ENCODE data around the gene KCNG3. TPM values are rescaled to one million over a fixed set of nuclear protein-coding genes. Genes with fewer than 3 reads are reported as not detected.

The KCNG3 gene, protein sequence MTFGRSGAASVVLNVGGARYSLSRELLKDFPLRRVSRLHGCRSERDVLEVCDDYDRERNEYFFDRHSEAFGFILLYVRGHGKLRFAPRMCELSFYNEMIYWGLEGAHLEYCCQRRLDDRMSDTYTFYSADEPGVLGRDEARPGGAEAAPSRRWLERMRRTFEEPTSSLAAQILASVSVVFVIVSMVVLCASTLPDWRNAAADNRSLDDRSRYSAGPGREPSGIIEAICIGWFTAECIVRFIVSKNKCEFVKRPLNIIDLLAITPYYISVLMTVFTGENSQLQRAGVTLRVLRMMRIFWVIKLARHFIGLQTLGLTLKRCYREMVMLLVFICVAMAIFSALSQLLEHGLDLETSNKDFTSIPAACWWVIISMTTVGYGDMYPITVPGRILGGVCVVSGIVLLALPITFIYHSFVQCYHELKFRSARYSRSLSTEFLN
- 0.07 TPM in 1 of 2 replicates, not detected in the other for total RNA-seq
- long read RNA-seq = 0 reads

DNA sequence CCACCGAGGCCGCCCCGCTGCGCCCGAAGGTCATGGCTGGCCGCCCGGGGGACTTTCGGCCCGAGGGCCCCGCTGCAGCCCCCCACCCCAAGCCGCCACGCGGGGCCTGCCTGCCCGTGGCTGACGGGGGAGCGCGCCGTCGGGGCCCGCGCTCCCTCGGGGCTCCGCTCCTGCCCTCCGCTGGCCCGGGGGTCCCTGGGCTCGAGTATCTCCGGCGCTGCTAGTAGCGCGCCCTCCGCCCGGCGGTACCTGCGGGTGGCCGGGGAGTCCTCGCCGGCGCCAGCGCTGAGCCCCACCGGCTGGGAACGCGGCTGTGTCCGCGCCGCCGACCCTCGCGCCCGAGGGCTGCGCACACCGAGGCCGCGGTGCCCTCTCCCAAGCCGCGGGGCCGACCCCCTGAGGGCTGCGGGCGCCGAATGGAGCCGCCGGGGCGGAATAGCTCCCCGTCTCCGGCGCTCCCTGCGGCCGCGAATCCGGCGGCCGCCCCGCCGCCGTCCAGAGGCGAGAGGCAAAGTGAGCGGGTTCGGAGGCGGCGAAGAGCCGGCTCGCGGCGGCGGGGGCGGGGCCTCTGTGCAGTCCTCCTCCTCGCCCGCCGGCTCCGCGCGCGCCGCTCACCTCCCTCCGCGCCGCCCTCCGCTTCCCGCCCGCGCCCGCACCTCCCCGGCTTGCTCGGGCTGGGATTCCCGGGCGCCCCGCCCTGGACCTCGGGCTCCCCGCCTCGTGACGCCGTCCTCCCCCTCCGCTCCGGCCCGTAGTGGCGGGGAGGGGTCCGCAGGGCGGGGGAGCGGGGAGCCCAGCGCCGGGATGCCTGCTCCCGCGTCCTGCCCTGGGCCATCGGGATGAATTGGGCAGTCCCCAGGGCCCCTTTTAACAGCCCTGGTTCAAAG, at the start of gene KCNG3:
KCNG3 (minus strand) TSS at position 515 of the 887 bp plus-strand sequence; CDS start at position 34, 481 bp downstream.
- peak within 1 kb of the TSS; percentile 91 for H3K4me3 Mint-ChIP-seq
- DNase-seq (ENCODE audit: low read depth, low spot score) = peak; percentile 55
- peaks cover 62% of the 10 kb centered on the region for H3K27me3 Mint-ChIP-seq (ENCODE audit: low read depth)
- H3K27ac Mint-ChIP-seq (ENCODE audit: unreplicated experiment) = no peak within 1 kb of the TSS
- H3K36me3 Mint-ChIP-seq (ENCODE audit: low read depth) = no peaks in the 10 kb centered on the region
- H3K4me1 Mint-ChIP-seq = peaks cover 8% of the 10 kb centered on the region
- TF ChIP-seq, protein P1, sequence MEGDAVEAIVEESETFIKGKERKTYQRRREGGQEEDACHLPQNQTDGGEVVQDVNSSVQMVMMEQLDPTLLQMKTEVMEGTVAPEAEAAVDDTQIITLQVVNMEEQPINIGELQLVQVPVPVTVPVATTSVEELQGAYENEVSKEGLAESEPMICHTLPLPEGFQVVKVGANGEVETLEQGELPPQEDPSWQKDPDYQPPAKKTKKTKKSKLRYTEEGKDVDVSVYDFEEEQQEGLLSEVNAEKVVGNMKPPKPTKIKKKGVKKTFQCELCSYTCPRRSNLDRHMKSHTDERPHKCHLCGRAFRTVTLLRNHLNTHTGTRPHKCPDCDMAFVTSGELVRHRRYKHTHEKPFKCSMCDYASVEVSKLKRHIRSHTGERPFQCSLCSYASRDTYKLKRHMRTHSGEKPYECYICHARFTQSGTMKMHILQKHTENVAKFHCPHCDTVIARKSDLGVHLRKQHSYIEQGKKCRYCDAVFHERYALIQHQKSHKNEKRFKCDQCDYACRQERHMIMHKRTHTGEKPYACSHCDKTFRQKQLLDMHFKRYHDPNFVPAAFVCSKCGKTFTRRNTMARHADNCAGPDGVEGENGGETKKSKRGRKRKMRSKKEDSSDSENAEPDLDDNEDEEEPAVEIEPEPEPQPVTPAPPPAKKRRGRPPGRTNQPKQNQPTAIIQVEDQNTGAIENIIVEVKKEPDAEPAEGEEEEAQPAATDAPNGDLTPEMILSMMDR (conservative IDR thresholded peaks at IDR 0.05) = no peak
- no peaks in the 10 kb centered on the region for H3K9me3 Mint-ChIP-seq

DNA sequence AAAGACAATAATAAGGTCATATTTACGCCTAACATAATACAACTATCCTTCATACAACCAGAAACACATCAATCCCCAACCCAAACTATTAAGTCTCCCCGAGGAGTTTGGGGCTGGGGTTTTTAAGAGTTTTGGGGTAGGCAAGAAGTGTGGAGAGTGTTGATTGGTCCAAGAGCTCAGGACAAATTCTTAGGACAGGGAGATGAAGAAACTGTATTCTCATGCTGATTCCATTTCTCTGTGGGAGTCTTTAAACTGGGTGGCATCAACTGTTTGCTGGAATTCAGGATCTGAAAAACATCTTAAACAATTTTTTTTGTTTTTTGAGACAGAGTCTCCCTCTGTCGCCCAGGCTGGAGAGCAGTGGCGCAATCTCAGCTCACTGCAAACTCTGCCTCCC, 49.1 kb upstream of the KCNG3 start:
- no peak overlapping the region for H3K4me3 Mint-ChIP-seq
- peaks cover 12% of the 10 kb centered on the region for H3K4me1 Mint-ChIP-seq
- no peak overlapping the region for H3K27ac Mint-ChIP-seq (ENCODE audit: unreplicated experiment)
- no peak for DNase-seq (ENCODE audit: low read depth, low spot score)
- no peaks in the 10 kb centered on the region for H3K9me3 Mint-ChIP-seq
- no peaks in the 10 kb centered on the region for H3K27me3 Mint-ChIP-seq (ENCODE audit: low read depth)
- H3K36me3 Mint-ChIP-seq (ENCODE audit: low read depth) = no peaks in the 10 kb centered on the region
- TF ChIP-seq, protein P1 (conservative IDR thresholded peaks at IDR 0.05) = no peak

DNA sequence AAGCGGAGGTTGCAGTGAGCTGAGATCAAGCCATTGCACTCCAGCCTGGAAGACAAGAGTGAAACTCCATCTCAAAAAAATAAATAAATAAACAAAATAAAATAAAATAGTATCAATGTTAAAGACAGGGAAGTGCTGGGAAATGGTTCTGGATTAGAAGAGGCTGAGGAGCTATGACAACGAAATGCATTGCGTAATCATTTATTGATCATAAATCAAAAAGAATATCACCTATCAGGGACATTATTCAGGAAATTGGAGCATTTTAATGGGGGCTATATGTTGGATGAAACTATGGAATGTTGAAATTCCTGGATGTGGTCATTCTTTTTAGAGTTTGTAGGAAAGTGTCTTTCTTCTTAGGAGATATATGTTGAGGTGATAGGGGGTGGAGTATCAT, 43.7 kb upstream of the KCNG3 start:
- no peak for DNase-seq (ENCODE audit: low read depth, low spot score)
- H3K27me3 Mint-ChIP-seq (ENCODE audit: low read depth) = no peaks in the 10 kb centered on the region
- no peak overlapping the region for H3K27ac Mint-ChIP-seq (ENCODE audit: unreplicated experiment)
- no peaks in the 10 kb centered on the region for H3K9me3 Mint-ChIP-seq
- no peaks in the 10 kb centered on the region for H3K4me1 Mint-ChIP-seq
- H3K4me3 Mint-ChIP-seq = no peak overlapping the region
- no peaks in the 10 kb centered on the region for H3K36me3 Mint-ChIP-seq (ENCODE audit: low read depth)
- TF ChIP-seq, protein P1 (conservative IDR thresholded peaks at IDR 0.05) = no peak

DNA sequence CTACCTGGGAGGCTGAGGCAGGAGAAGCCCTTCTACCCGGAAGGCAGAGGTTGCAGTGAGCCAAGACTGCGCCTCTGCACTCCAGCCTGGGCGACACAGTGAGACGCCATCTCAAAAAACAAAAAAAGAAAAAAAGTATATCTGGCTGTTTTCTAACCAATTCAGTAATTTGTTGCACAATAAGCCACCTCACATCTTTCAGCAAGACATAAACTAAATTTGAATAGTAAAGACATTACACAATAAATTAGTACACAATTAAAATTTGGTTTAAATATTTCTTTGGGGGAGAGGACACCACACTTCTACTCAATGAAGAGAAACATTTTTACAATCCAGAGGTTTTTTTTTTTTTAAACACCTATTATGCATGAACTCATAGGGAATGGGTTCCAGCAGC, 38.6 kb upstream of the KCNG3 start:
- H3K9me3 Mint-ChIP-seq = no peaks in the 10 kb centered on the region
- no peak overlapping the region for H3K27ac Mint-ChIP-seq (ENCODE audit: unreplicated experiment)
- H3K36me3 Mint-ChIP-seq (ENCODE audit: low read depth) = no peaks in the 10 kb centered on the region
- H3K4me3 Mint-ChIP-seq = no peak overlapping the region
- H3K4me1 Mint-ChIP-seq = no peaks in the 10 kb centered on the region
- TF ChIP-seq, protein P1 (conservative IDR thresholded peaks at IDR 0.05) = no peak
- DNase-seq (ENCODE audit: low read depth, low spot score) = no peak
- H3K27me3 Mint-ChIP-seq (ENCODE audit: low read depth) = no peaks in the 10 kb centered on the region

DNA sequence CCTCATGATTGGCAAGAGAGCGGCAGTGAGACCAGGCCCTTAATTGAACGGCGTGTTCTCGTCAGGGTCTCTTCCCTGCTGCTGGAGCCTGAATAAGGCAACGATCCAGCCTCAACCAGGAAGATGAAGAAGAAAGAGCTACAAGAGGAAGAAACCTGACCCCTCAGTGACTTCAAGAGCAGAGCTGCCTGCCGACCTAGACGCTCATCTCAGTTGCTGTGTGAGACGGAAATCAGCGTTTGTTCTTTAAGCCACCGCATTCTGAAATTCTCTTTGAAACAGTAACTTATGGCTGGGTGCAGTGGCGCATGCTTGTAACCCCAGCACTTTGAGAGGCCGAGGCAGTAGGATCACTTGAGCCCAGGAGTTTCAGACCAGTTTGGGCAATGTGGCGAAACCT, 29.6 kb upstream of the KCNG3 start:
- peaks cover 3% of the 10 kb centered on the region for H3K9me3 Mint-ChIP-seq
- no peaks in the 10 kb centered on the region for H3K36me3 Mint-ChIP-seq (ENCODE audit: low read depth)
- DNase-seq (ENCODE audit: low read depth, low spot score) = no peak
- no peaks in the 10 kb centered on the region for H3K27me3 Mint-ChIP-seq (ENCODE audit: low read depth)
- no peaks in the 10 kb centered on the region for H3K4me1 Mint-ChIP-seq
- TF ChIP-seq, protein P1 (conservative IDR thresholded peaks at IDR 0.05) = no peak
- peak overlapping the region; percentile 0 for H3K27ac Mint-ChIP-seq (ENCODE audit: unreplicated experiment)
- H3K4me3 Mint-ChIP-seq = no peak overlapping the region
